ENCODE measurements around the gene CACNA1H. TPM values are rescaled to one million over a fixed set of nuclear protein-coding genes. Genes with fewer than 3 reads are reported as not detected.

The CACNA1H gene
- total RNA-seq, 1 donor from 2014 or later: 9.5 TPM

DNA sequence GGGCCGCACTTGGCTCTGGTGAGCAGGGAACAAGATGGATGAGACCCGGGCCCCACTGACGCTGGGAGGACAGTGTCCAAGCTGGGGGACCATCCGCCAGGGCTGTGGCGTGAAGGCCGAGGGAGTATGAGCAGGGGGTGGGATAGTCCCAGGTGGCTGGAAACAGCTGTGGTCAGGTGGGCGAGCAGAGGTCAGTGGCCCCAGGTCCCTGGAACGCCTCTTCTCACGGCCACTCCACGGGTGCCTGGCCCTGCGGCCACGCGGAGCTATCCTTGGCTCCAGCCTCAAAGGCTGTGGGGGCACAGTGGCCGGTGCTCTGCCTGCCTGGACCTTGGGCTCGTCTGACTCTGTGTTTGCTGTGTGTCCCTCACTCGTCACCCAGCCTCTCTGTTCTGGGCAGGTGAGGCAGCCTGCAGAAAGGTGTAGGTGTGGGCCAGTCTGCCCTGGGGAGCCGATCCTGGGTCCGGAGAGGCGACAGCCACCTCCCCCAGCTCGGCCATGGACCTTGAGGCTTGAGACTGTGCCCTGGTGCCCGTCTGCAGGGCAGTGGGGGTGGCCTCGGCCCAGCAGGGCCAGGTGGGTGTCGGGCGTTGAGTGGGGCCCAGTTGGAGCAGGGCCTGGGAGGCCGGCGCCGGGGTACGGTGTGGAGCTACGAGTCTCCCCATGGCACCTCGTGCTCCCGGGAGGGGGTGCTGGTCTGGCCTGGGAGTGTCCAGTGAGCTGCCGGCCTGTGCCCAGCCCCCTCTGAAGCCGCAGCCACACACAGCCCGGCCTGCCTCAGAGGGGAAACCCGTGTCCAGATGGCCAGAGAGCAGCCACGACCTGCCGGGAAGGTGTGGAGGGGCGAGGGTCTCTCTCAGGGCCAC is 10.0 kb downstream of the CACNA1H start:
- Mint-ChIP-seq H3K4me1 (peaks cover 9% of the 10 kb centered on the region), H3K4me3 (no peak overlapping the region), H3K36me3 (peaks cover 4% of the 10 kb centered on the region), H3K27me3 (ENCODE audit: insufficient read depth, low read depth) (peaks cover 2% of the 10 kb centered on the region), H3K27ac (no peak overlapping the region), H3K9me3 (no peaks in the 10 kb centered on the region)
- no peaks in the 10 kb centered on the region for H3K9me3 ChIP-seq (ENCODE audit: low read depth)
- no peaks in the 10 kb centered on the region for H3K36me3 ChIP-seq
- H3K4me2 ChIP-seq: no peak overlapping the region
- no peak for DNase-seq (ENCODE audit: low spot score)
- no peak overlapping the region for H3K9ac ChIP-seq
- H3K4me3 ChIP-seq: no peak overlapping the region
- peaks cover 4% of the 10 kb centered on the region for H3K79me2 ChIP-seq (ENCODE audit: low read depth)
- H2AFZ ChIP-seq (replicated peaks): no peak overlapping the region
- no peak for TF ChIP-seq EZH2phosphoT487 (IDR thresholded peaks at IDR 0.05)
- no peak for TF ChIP-seq EZH2 (IDR thresholded peaks at IDR 0.05)
- TF ChIP-seq, protein P1, sequence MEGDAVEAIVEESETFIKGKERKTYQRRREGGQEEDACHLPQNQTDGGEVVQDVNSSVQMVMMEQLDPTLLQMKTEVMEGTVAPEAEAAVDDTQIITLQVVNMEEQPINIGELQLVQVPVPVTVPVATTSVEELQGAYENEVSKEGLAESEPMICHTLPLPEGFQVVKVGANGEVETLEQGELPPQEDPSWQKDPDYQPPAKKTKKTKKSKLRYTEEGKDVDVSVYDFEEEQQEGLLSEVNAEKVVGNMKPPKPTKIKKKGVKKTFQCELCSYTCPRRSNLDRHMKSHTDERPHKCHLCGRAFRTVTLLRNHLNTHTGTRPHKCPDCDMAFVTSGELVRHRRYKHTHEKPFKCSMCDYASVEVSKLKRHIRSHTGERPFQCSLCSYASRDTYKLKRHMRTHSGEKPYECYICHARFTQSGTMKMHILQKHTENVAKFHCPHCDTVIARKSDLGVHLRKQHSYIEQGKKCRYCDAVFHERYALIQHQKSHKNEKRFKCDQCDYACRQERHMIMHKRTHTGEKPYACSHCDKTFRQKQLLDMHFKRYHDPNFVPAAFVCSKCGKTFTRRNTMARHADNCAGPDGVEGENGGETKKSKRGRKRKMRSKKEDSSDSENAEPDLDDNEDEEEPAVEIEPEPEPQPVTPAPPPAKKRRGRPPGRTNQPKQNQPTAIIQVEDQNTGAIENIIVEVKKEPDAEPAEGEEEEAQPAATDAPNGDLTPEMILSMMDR (IDR thresholded peaks at IDR 0.05): no peak
- H3K27ac ChIP-seq: no peak overlapping the region
- no peaks in the 10 kb centered on the region for H3F3A ChIP-seq (ENCODE audit: low read depth)
- H4K20me1 ChIP-seq (ENCODE audit: low read depth): peaks cover 99% of the 10 kb centered on the region
- H3K27me3 ChIP-seq: no peaks in the 10 kb centered on the region
- H3K4me1 ChIP-seq: peaks cover 9% of the 10 kb centered on the region

DNA sequence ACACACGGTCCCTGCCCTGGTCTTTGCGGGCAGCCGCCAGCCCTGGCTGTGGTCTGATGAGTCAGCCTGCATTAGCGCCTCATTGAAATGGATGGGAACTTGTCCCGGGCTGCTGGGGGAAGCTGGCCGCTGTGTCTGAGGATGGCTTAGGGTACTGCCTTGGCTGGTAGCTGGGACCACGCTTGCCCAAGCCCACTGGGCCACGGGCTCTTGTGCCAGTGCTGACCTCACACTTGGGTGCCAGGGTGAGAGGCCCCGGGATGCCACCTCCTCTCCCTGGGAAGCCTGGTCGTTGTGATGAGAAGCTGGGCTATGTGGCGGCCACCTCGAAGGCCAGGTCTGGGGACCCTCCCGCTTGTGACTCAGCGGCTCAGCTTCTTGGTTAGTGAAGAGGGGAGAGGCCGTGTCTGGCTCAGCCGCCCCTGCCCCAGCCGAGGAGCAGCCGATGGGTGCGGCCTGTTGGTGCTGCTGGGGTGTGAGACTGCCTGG is 10.7 kb downstream of the CACNA1H start:
- DNase-seq (ENCODE audit: low spot score): no peak
- Histone ChIP-seq H3K9ac (no peak overlapping the region), H3K9me3 (ENCODE audit: low read depth) (no peaks in the 10 kb centered on the region), H3F3A (ENCODE audit: low read depth) (no peaks in the 10 kb centered on the region), H3K36me3 (no peaks in the 10 kb centered on the region), H3K27me3 (no peaks in the 10 kb centered on the region), H3K79me2 (ENCODE audit: low read depth) (peaks cover 4% of the 10 kb centered on the region), H2AFZ (replicated peaks) (no peak overlapping the region), H3K4me3 (no peak overlapping the region), H3K4me2 (no peak overlapping the region), H3K4me1 (peaks cover 9% of the 10 kb centered on the region), H3K27ac (no peak overlapping the region), H4K20me1 (ENCODE audit: low read depth) (peaks cover 99% of the 10 kb centered on the region)
- H3K36me3 Mint-ChIP-seq: peaks cover 4% of the 10 kb centered on the region
- peaks cover 11% of the 10 kb centered on the region for H3K4me1 Mint-ChIP-seq
- no peak overlapping the region for H3K27ac Mint-ChIP-seq
- H3K4me3 Mint-ChIP-seq: no peak overlapping the region
- H3K9me3 Mint-ChIP-seq: no peaks in the 10 kb centered on the region
- H3K27me3 Mint-ChIP-seq (ENCODE audit: insufficient read depth, low read depth): peaks cover 2% of the 10 kb centered on the region
- no peak for TF ChIP-seq EZH2 (IDR thresholded peaks at IDR 0.05)
- TF ChIP-seq EZH2phosphoT487 (IDR thresholded peaks at IDR 0.05): no peak
- TF ChIP-seq, protein P1 (IDR thresholded peaks at IDR 0.05): no peak

DNA sequence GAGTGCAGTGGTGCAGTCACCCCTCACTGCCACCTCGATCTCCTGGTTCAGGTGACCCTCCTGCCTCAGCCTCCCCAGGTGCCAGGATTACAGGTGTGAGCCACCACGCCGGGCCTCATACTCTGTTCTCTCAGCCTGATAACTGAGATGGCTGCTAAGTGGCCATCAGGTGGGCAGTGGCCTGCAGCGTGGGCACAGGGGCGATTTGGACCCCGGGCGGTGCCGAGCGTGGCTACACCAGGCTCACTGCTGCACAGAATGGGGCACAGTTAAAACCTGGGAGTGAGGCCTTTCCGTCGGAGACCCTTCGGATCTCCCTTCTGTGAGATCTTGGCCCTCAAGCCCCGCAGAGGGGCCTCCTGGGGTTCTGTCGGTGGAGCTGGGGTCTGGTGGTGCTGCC is 11.5 kb downstream of the CACNA1H start:
- Mint-ChIP-seq H3K27ac (no peak overlapping the region), H3K9me3 (no peaks in the 10 kb centered on the region), H3K27me3 (ENCODE audit: insufficient read depth, low read depth) (peaks cover 2% of the 10 kb centered on the region), H3K4me1 (peaks cover 11% of the 10 kb centered on the region), H3K36me3 (peaks cover 4% of the 10 kb centered on the region), H3K4me3 (no peak overlapping the region)
- Histone ChIP-seq H3K9me3 (ENCODE audit: low read depth) (no peaks in the 10 kb centered on the region), H3K4me3 (no peak overlapping the region), H3K4me2 (no peak overlapping the region), H3K27me3 (no peaks in the 10 kb centered on the region), H3K79me2 (ENCODE audit: low read depth) (peaks cover 4% of the 10 kb centered on the region), H3K4me1 (peaks cover 10% of the 10 kb centered on the region), H4K20me1 (ENCODE audit: low read depth) (peaks cover 97% of the 10 kb centered on the region), H3K36me3 (no peaks in the 10 kb centered on the region), H3K9ac (no peak overlapping the region), H3F3A (ENCODE audit: low read depth) (no peaks in the 10 kb centered on the region), H2AFZ (replicated peaks) (no peak overlapping the region), H3K27ac (no peak overlapping the region)
- no peak for DNase-seq (ENCODE audit: low spot score)
- TF ChIP-seq, protein P1 (IDR thresholded peaks at IDR 0.05): no peak
- no peak for TF ChIP-seq EZH2 (IDR thresholded peaks at IDR 0.05)
- TF ChIP-seq EZH2phosphoT487 (IDR thresholded peaks at IDR 0.05): no peak
